CD4-positive, alpha-beta memory T cell (primary cell): ENCODE data around the gene CKAP2L. TPM values are rescaled to one million over a fixed set of nuclear protein-coding genes. Genes with fewer than 3 reads are reported as not detected.
A peak's percentile ranks its signal among the peaks of the same experiment; 100 is the strongest.

Experiments
- CTCF ChIA-PET: fragments of 350-600 bp; sonication (Branson Sonifier 250); formaldehyde crosslinking; loops from one replicate; lab custom pipeline; 2021; ENCODE audit warnings: inconsistent platforms; ENCODE audit not compliant: partially characterized antibody; lab: Charles Lee
- POLR2A ChIA-PET: fragments of 350-600 bp; sonication (Branson Sonifier 250); formaldehyde crosslinking; loops from one replicate; lab custom pipeline; 2021; ENCODE audit not compliant: partially characterized antibody; lab: Charles Lee
- DNase-seq, 5 donors: peaks; one replicate each; pipeline versions ENCODE4 v3.0.0 to v3.0.0-alpha.2; 2020 to 2022; ENCODE audit warnings: mixed read lengths in 1 of 5
- H3K27ac ChIP-seq: one replicate; pipeline ENCODE4 v1.7.0; 2013; ENCODE audit warnings: low read depth, low read length
- H3K27me3 ChIP-seq: 2 replicates; pipeline ENCODE4 v1.7.0; 2013; ENCODE audit warnings: mild to moderate bottlenecking, low read length, moderate library complexity; ENCODE audit not compliant: insufficient read depth
- H3K36me3 ChIP-seq: 2 replicates; pipeline ENCODE4 v1.7.0; 2013; ENCODE audit warnings: mild to moderate bottlenecking, low read length, moderate library complexity; ENCODE audit not compliant: insufficient read depth
- H3K4me1 ChIP-seq: 2 replicates; pipeline ENCODE4 v1.7.0; 2013; ENCODE audit warnings: mild to moderate bottlenecking, low read length, moderate library complexity; ENCODE audit not compliant: insufficient read depth
- H3K4me3 ChIP-seq, 2 donors: one replicate each; pipeline ENCODE4 v1.7.0; 2013; ENCODE audit warnings: low read length in 2 of 2, mild to moderate bottlenecking in 1 of 2
- H3K9me3 ChIP-seq, 2 donors: one replicate each; pipeline ENCODE4 v1.7.0; 2013; ENCODE audit warnings: low read length in 2 of 2, control low read depth in 1 of 2; ENCODE audit not compliant: control insufficient read depth in 1 of 2
- H3K27ac Mint-ChIP-seq, 7 donors: one replicate each; pipeline ENCODE4 v1.8.0; 2020 to 2021; ENCODE audit warnings: mixed read lengths in 7 of 7, mild to moderate bottlenecking in 6 of 7, inconsistent platforms in 3 of 7, moderate library complexity in 3 of 7
- H3K27me3 Mint-ChIP-seq, 2 donors: one replicate each; pipeline ENCODE4 v1.8.0; 2020 to 2021; ENCODE audit warnings: mixed read lengths in 2 of 2
- H3K36me3 Mint-ChIP-seq, 2 donors: one replicate each; pipeline ENCODE4 v1.8.0; 2020 to 2021; ENCODE audit warnings: mixed read lengths in 2 of 2, inconsistent platforms in 1 of 2, mild to moderate bottlenecking in 1 of 2
- H3K4me1 Mint-ChIP-seq, 4 donors: one replicate each; pipeline ENCODE4 v1.8.0; 2020 to 2021; ENCODE audit warnings: mixed read lengths in 4 of 4, mild to moderate bottlenecking in 1 of 4
- H3K4me3 Mint-ChIP-seq, 8 donors: one replicate each; pipeline ENCODE4 v1.8.0; 2020 to 2021; ENCODE audit warnings: mixed read lengths in 8 of 8, mild to moderate bottlenecking in 7 of 8, moderate library complexity in 6 of 8, inconsistent platforms in 3 of 8
- H3K9me3 Mint-ChIP-seq, 8 donors: one replicate each; pipeline ENCODE4 v1.8.0; 2020 to 2021; ENCODE audit warnings: mixed read lengths in 8 of 8, mild to moderate bottlenecking in 5 of 8, inconsistent platforms in 3 of 8, moderate library complexity in 1 of 8
- intact Hi-C: fragments of 100-400 bp; cut with micrococcal nuclease; formaldehyde crosslinking; loops from one replicate; pipeline ENCODE4 v1.15.1; 2023
- polyA plus RNA-seq, 2 donors: library from polyadenylated mRNA; unstranded; fragments of 300-500 nt; fragmentation: Illumina TruSeq; gene quantifications; one replicate each; pipeline ENCODE4 v1.2.3, GENCODE V29; 2021
- total RNA-seq, 2 experiments: library from RNA; stranded (reverse); gene quantifications; one replicate each; pipeline ENCODE4 v1.2.3, GENCODE V29; 2021

The CKAP2L gene
- total and polyA plus RNA-seq, 4 experiments from 2014 or later, result 0.06 to 0.21 TPM; not detected in 2

GRCh38 chr2:112694182-112694581, 70.2 kb downstream of the CKAP2L start:
- Mint-ChIP-seq H3K9me3 (no peaks in the 10 kb centered on the region), H3K27me3 (no peaks in the 10 kb centered on the region), H3K36me3 (no peaks in the 10 kb centered on the region), H3K4me1 (peaks cover 22 to 32% (median 27%) of the 10 kb centered on the region in 4 donors), H3K4me3 (no peak overlapping the region), H3K27ac (no peak overlapping the region)
- DNase-seq, result no peak
- Histone ChIP-seq H3K9me3 (no peaks in the 10 kb centered on the region), H3K4me1 (peaks cover 34% of the 10 kb centered on the region), H3K36me3 (no peaks in the 10 kb centered on the region), H3K27ac (no peak overlapping the region), H3K4me3 (no peak overlapping the region), H3K27me3 (no peaks in the 10 kb centered on the region)
- CTCF ChIA-PET, result interaction anchor here (6.0 kb wide), 1 partner anchor 33 kb away, joined by 75 read pairs; no protein-coding TSS in a partner anchor
- intact Hi-C loops, result loop anchor here (5.0 kb wide), 1 partner anchor 47 kb away; the partner anchor contains the start of gene SLC20A1
- POLR2A ChIA-PET, result interaction anchor here (0.6 kb wide), 1 partner anchor 498 kb away, joined by 4 read pairs; no protein-coding TSS in a partner anchor

- Histone ChIP-seq H3K27ac (no peak overlapping the region), H3K4me1 (peaks cover 34% of the 10 kb centered on the region), H3K9me3 (no peaks in the 10 kb centered on the region), H3K4me3 (no peak overlapping the region), H3K27me3 (no peaks in the 10 kb centered on the region), H3K36me3 (no peaks in the 10 kb centered on the region)
- Mint-ChIP-seq H3K27me3 (no peaks in the 10 kb centered on the region), H3K4me1 (peaks cover 22 to 32% (median 27%) of the 10 kb centered on the region in 4 donors), H3K9me3 (no peaks in the 10 kb centered on the region), H3K4me3 (no peak overlapping the region), H3K36me3 (no peaks in the 10 kb centered on the region), H3K27ac (no peak overlapping the region)
- DNase-seq, result no peak
- POLR2A ChIA-PET, result interaction anchor here (0.6 to 8.1 kb wide), 3 partner anchors 12 to 497 kb away, joined by 4 to 102 read pairs (median 16); no protein-coding TSS in a partner anchor
- CTCF ChIA-PET, result interaction anchor here (1.7 to 9.0 kb wide), 5 partner anchors 10 to 93 kb away, joined by 8 to 319 read pairs (median 75); no protein-coding TSS in a partner anchor
- intact Hi-C loops, result loop anchor here (5.0 kb wide), 1 partner anchor 46 kb away; the partner anchor contains the start of gene SLC20A1
Measured at GRCh38 chr2:112693596-112693995, 70.8 kb downstream of the CKAP2L start.

- peak overlapping the region; percentile 13 to 71 (median 48) for H3K4me3 Mint-ChIP-seq
- H3K9me3 Mint-ChIP-seq, result no peaks in the 10 kb centered on the region
- ChIA-PET POLR2A (interaction anchor here (0.7 to 8.1 kb wide), 10 partner anchors 13 to 109 kb away, joined by 3 to 102 read pairs (median 4); partner anchors contain the start of gene SLC20A1), CTCF (interaction anchor here (0.7 to 9.0 kb wide), 12 partner anchors 9 to 98 kb away, joined by 3 to 319 read pairs (median 8); no protein-coding TSS in a partner anchor)
- no peaks in the 10 kb centered on the region for H3K27me3 Mint-ChIP-seq
- peaks cover 34% of the 10 kb centered on the region for H3K4me1 ChIP-seq
- H3K36me3 ChIP-seq, result no peaks in the 10 kb centered on the region
- H3K27me3 ChIP-seq, result no peaks in the 10 kb centered on the region
- no peak for DNase-seq
- H3K27ac Mint-ChIP-seq, result peak overlapping the region; percentile 77 to 91 (median 83)
- H3K4me1 Mint-ChIP-seq, result peaks cover 22 to 32% (median 27%) of the 10 kb centered on the region in 4 donors
- no peaks in the 10 kb centered on the region for H3K36me3 Mint-ChIP-seq
- intact Hi-C loops, result loop anchor here (1.0 to 5.0 kb wide), 2 partner anchors 13 to 46 kb away; partner anchors contain the start of gene SLC20A1
- H3K4me3 ChIP-seq, result no peak overlapping the region
- H3K27ac ChIP-seq, result no peak overlapping the region
- H3K9me3 ChIP-seq, result no peaks in the 10 kb centered on the region
Measured at GRCh38 chr2:112692918-112693317, 71.5 kb downstream of the CKAP2L start.

DNA sequence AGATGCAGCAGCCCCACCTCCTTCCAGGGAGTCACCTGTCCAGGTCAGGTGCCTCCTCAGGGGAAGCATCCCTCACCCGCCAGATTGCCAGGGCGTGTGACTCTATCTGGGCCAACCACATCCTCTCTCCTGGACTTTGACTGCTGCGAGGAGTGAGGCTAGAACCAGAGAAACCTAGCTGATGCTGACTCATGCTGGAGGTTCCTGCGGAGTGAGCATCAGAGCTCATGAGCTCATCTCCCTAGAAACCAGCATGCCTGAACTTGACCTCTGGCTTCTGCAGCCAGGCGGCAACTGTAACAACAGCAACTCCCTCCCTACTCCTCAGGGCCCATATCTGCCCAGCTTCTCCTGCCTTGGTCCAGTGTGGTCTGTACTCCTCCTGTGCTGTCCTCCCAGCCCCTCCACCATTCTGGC, 71.9 kb downstream of the CKAP2L start:
- no peaks in the 10 kb centered on the region for H3K27me3 Mint-ChIP-seq
- peaks cover 22 to 32% (median 27%) of the 10 kb centered on the region in 4 donors for H3K4me1 Mint-ChIP-seq
- Histone ChIP-seq H3K4me1 (peaks cover 34% of the 10 kb centered on the region), H3K27ac (peak overlapping the region; percentile 10), H3K36me3 (no peaks in the 10 kb centered on the region), H3K27me3 (no peaks in the 10 kb centered on the region), H3K4me3 (no peak overlapping the region), H3K9me3 (no peaks in the 10 kb centered on the region)
- H3K4me3 Mint-ChIP-seq, result peak overlapping the region in 7 of 8 donors; percentile 13 to 71 (median 43)
- no peaks in the 10 kb centered on the region for H3K36me3 Mint-ChIP-seq
- H3K27ac Mint-ChIP-seq, result peak overlapping the region; percentile 77 to 91 (median 83)
- ChIA-PET POLR2A (interaction anchor here (0.7 to 8.1 kb wide), 12 partner anchors 13 to 109 kb away, joined by 3 to 102 read pairs (median 4); partner anchors contain the start of gene SLC20A1), CTCF (interaction anchor here (0.6 to 9.0 kb wide), 16 partner anchors 9 to 114 kb away, joined by 3 to 319 read pairs (median 8); no protein-coding TSS in a partner anchor)
- peak; percentile 21 to 77 (median 44) for DNase-seq
- no peaks in the 10 kb centered on the region for H3K9me3 Mint-ChIP-seq
- intact Hi-C loops, result loop anchor here (1.0 to 5.0 kb wide), 2 partner anchors 14 to 45 kb away; partner anchors contain the start of gene SLC20A1

- H3K9me3 Mint-ChIP-seq, result no peaks in the 10 kb centered on the region
- Histone ChIP-seq H3K4me1 (peaks cover 34% of the 10 kb centered on the region), H3K36me3 (no peaks in the 10 kb centered on the region), H3K27me3 (no peaks in the 10 kb centered on the region), H3K4me3 (no peak overlapping the region), H3K27ac (no peak overlapping the region), H3K9me3 (no peaks in the 10 kb centered on the region)
- H3K27me3 Mint-ChIP-seq, result no peaks in the 10 kb centered on the region
- H3K4me3 Mint-ChIP-seq, result peak overlapping the region in 1 of 8 donors; percentile 13
- no peaks in the 10 kb centered on the region for H3K36me3 Mint-ChIP-seq
- intact Hi-C loops, result loop anchor here (1.0 to 5.0 kb wide), 5 partner anchors 14 to 92 kb away; partner anchors contain the start of gene SLC20A1
- no peak for DNase-seq
- ChIA-PET POLR2A (interaction anchor here (0.7 to 8.1 kb wide), 10 partner anchors 14 to 107 kb away, joined by 3 to 102 read pairs (median 6); partner anchors contain the start of gene SLC20A1), CTCF (interaction anchor here (0.6 to 9.0 kb wide), 17 partner anchors 8 to 113 kb away, joined by 3 to 319 read pairs (median 7); no protein-coding TSS in a partner anchor)
- H3K27ac Mint-ChIP-seq, result peak overlapping the region in 4 of 7 donors; percentile 44 to 91 (median 66)
- H3K4me1 Mint-ChIP-seq, result peaks cover 22 to 32% (median 27%) of the 10 kb centered on the region in 4 donors
Measured at GRCh38 chr2:112691881-112692281, 72.5 kb downstream of the CKAP2L start.

- peak; percentile 57 to 67 (median 64) for DNase-seq
- Histone ChIP-seq H3K4me3 (no peak overlapping the region), H3K9me3 (no peaks in the 10 kb centered on the region), H3K36me3 (no peaks in the 10 kb centered on the region), H3K4me1 (peaks cover 34% of the 10 kb centered on the region), H3K27ac (no peak overlapping the region), H3K27me3 (no peaks in the 10 kb centered on the region)
- intact Hi-C loops, result loop anchor here (1.0 to 5.0 kb wide), 4 partner anchors 35 to 91 kb away; partner anchors contain the start of gene SLC20A1
- ChIA-PET CTCF (interaction anchor here (0.6 to 9.0 kb wide), 19 partner anchors 9 to 659 kb away, joined by 3 to 319 read pairs (median 7); partner anchors contain the start of gene SLC20A1), POLR2A (interaction anchor here (0.8 to 8.1 kb wide), 7 partner anchors 15 to 103 kb away, joined by 3 to 102 read pairs (median 5); partner anchors contain the start of gene SLC20A1)
- peaks cover 22 to 32% (median 27%) of the 10 kb centered on the region in 4 donors for H3K4me1 Mint-ChIP-seq
- H3K9me3 Mint-ChIP-seq, result no peaks in the 10 kb centered on the region
- peak overlapping the region in 6 of 7 donors; percentile 74 to 90 (median 80) for H3K27ac Mint-ChIP-seq
- H3K4me3 Mint-ChIP-seq, result peak overlapping the region in 7 of 8 donors; percentile 27 to 79 (median 70)
- H3K27me3 Mint-ChIP-seq, result no peaks in the 10 kb centered on the region
- H3K36me3 Mint-ChIP-seq, result no peaks in the 10 kb centered on the region
Measured at GRCh38 chr2:112690853-112691401, 73.5 kb downstream of the CKAP2L start.
